DND-41 (cell line): ENCODE data around the gene MAPKAPK2.

ENCODE experiments used
- ATAC-seq: fragments of 200-7000 bp; cut with Tn5 transposase; 3 replicates; pipeline ENCODE4 v1.9.1; 2021; ENCODE audit warnings: low read depth; ENCODE audit not compliant: insufficient read depth
- DNase-seq: peaks from one replicate; pipeline ENCODE4 v3.0.0-alpha.2; 2020
- H2AFZ ChIP-seq: 2 replicates; pipeline ENCODE4 v1.6.0; 2012; ENCODE audit warnings: low read depth, low read length
- H3K27ac ChIP-seq: 2 replicates; pipeline ENCODE4 v1.5.1; 2012; ENCODE audit warnings: low read length, inconsistent platforms
- H3K27me3 ChIP-seq: fragments of 200-600 bp; sonication (generic); 2 replicates; pipeline ENCODE4 v1.6.0; 2012; ENCODE audit warnings: low read length, mild to moderate bottlenecking, inconsistent platforms; ENCODE audit not compliant: insufficient read depth, poor library complexity
- H3K36me3 ChIP-seq: 2 replicates; pipeline ENCODE4 v1.5.1; 2012; ENCODE audit warnings: low read length, inconsistent platforms; ENCODE audit not compliant: insufficient read depth
- H3K4me1 ChIP-seq: 2 replicates; pipeline ENCODE4 v1.5.1; 2012; ENCODE audit warnings: mild to moderate bottlenecking, low read length; ENCODE audit not compliant: insufficient read depth
- H3K4me2 ChIP-seq: 2 replicates; pipeline ENCODE4 v1.6.0; 2012; ENCODE audit warnings: mild to moderate bottlenecking, moderate library complexity, low read length, inconsistent platforms; ENCODE audit not compliant: insufficient read depth
- H3K4me3 ChIP-seq, 2 experiments: fragments of 200-600 bp in 1 of 2; shearing (Covaris generic) in 1 of 2; 2 replicates each; pipeline ENCODE4 v1.5.1; 2012 to 2016; ENCODE audit warnings: inconsistent platforms in 2 of 2, low read length in 2 of 2, mild to moderate bottlenecking in 2 of 2, low read depth in 1 of 2, moderate library complexity in 1 of 2
- H3K79me2 ChIP-seq: 2 replicates; pipeline ENCODE4 v1.6.0; 2012; ENCODE audit warnings: low read length, inconsistent platforms; ENCODE audit not compliant: insufficient read depth
- H3K9ac ChIP-seq: 2 replicates; pipeline ENCODE4 v1.6.0; 2012; ENCODE audit warnings: low read depth, mild to moderate bottlenecking, inconsistent platforms, low read length, moderate library complexity
- H3K9me3 ChIP-seq: 2 replicates; pipeline ENCODE4 v1.5.1; 2012; ENCODE audit warnings: low read length, moderate library complexity, mild to moderate bottlenecking, inconsistent platforms; ENCODE audit not compliant: insufficient read depth, severe bottlenecking
- H4K20me1 ChIP-seq: 2 replicates; pipeline ENCODE4 v1.6.0; 2012; ENCODE audit warnings: low read length; ENCODE audit not compliant: insufficient read depth
- CTCF ChIP-seq: IDR thresholded peaks from 2 replicates; pipeline ENCODE4 v1.5.1; 2012; ENCODE audit warnings: borderline replicate concordance, low read length, moderate library complexity, mild to moderate bottlenecking; ENCODE audit not compliant: poor library complexity, severe bottlenecking; ENCODE audit errors: extremely low read depth
- EZH2 ChIP-seq: IDR thresholded peaks from 3 replicates; pipeline ENCODE4 v1.6.1; 2012; ENCODE audit warnings: borderline replicate concordance, low read depth, mild to moderate bottlenecking, moderate library complexity, low read length, inconsistent platforms; ENCODE audit not compliant: severe bottlenecking

Gene MAPKAPK2

GRCh38 chr1:206706806-206707366 lies 22.2 kb downstream of the MAPKAPK2 start:
- no peak overlapping the region for H3K4me2 ChIP-seq
- H3K27me3 ChIP-seq: no peaks in the 10 kb centered on the region
- no peaks in the 10 kb centered on the region for H3K9me3 ChIP-seq
- H3K27ac ChIP-seq: no peak overlapping the region
- H3K79me2 ChIP-seq: peaks cover 59% of the 10 kb centered on the region
- ATAC-seq: no peak
- H3K36me3 ChIP-seq: no peaks in the 10 kb centered on the region
- DNase-seq: no peak
- H3K9ac ChIP-seq: no peak overlapping the region
- TF ChIP-seq EZH2 (no peak), CTCF (no peak)
- no peaks in the 10 kb centered on the region for H3K4me1 ChIP-seq
- no peak overlapping the region for H3K4me3 ChIP-seq
- peaks cover 74% of the 10 kb centered on the region for H4K20me1 ChIP-seq
- no peak overlapping the region for H2AFZ ChIP-seq

- no peak for ATAC-seq
- no peak for DNase-seq
- H3K36me3 ChIP-seq: no peaks in the 10 kb centered on the region
- no peaks in the 10 kb centered on the region for H3K27me3 ChIP-seq
- H3K9ac ChIP-seq: no peak overlapping the region
- no peak overlapping the region for H3K4me3 ChIP-seq
- H3K9me3 ChIP-seq: no peaks in the 10 kb centered on the region
- H3K4me2 ChIP-seq: no peak overlapping the region
- no peak for TF ChIP-seq CTCF
- H2AFZ ChIP-seq: no peak overlapping the region
- H3K4me1 ChIP-seq: no peaks in the 10 kb centered on the region
- peaks cover 54% of the 10 kb centered on the region for H3K79me2 ChIP-seq
- no peak overlapping the region for H3K27ac ChIP-seq
- peaks cover 66% of the 10 kb centered on the region for H4K20me1 ChIP-seq
Observed at GRCh38 chr1:206708058-206708457, 23.4 kb downstream of the MAPKAPK2 start.

- TF ChIP-seq EZH2 (no peak), CTCF (no peak)
Observed at GRCh38 chr1:206708882-206709281, 24.2 kb downstream of the MAPKAPK2 start.

GRCh38 chr1:206709322-206709721 lies 24.6 kb downstream of the MAPKAPK2 start:
- Histone ChIP-seq H3K27me3 (no peaks in the 10 kb centered on the region), H3K9ac (no peak overlapping the region), H3K4me1 (no peaks in the 10 kb centered on the region), H2AFZ (no peak overlapping the region), H3K4me2 (no peak overlapping the region), H3K79me2 (peaks cover 54% of the 10 kb centered on the region), H3K27ac (no peak overlapping the region), H4K20me1 (peaks cover 56% of the 10 kb centered on the region), H3K4me3 (no peak overlapping the region), H3K36me3 (no peaks in the 10 kb centered on the region), H3K9me3 (no peaks in the 10 kb centered on the region)
- ATAC-seq (no peak), DNase-seq (no peak)
- TF ChIP-seq EZH2 (no peak), CTCF (no peak)

More at GRCh38 chr1:206708882-206709281, 24.2 kb downstream of the MAPKAPK2 start:
- Histone ChIP-seq H4K20me1 (peaks cover 61% of the 10 kb centered on the region), H3K9me3 (no peaks in the 10 kb centered on the region), H3K4me1 (no peaks in the 10 kb centered on the region), H3K27ac (no peak overlapping the region), H3K4me2 (no peak overlapping the region), H3K9ac (no peak overlapping the region), H3K36me3 (no peaks in the 10 kb centered on the region), H3K79me2 (peaks cover 55% of the 10 kb centered on the region), H3K4me3 (no peak overlapping the region), H3K27me3 (no peaks in the 10 kb centered on the region), H2AFZ (no peak overlapping the region)
- ATAC-seq: no peak
- no peak for DNase-seq
